T-helper 1 cell treated with Interleukin-12 subunit alpha and Interleukin-12 subunit beta and Interleukin-4 antibody, amounts not matched to agents 30 ng/mL and 1 ng/mL, for 36 hours (primary cell): ENCODE results near the gene TBC1D16. TPM values are rescaled to one million over a fixed set of nuclear protein-coding genes. Genes with fewer than 3 reads are reported as not detected.

ENCODE experiments used
- intact Hi-C: fragments of 100-400 bp; cut with micrococcal nuclease; formaldehyde crosslinking; loops from one replicate; pipeline ENCODE4 v1.15.1; 2024
- total RNA-seq: library from RNA; stranded (reverse); gene quantifications from 2 replicates; pipeline ENCODE4 v1.2.3, GENCODE V29; 2022

TBC1D16 gene
- total RNA-seq, 1 donor from 2014 or later = 0.88 TPM

- intact Hi-C loops = no loop called here
These were observed 104.5 kb downstream of the TBC1D16 start for GRCh38 chr17:79930877-79931816.

DNA sequence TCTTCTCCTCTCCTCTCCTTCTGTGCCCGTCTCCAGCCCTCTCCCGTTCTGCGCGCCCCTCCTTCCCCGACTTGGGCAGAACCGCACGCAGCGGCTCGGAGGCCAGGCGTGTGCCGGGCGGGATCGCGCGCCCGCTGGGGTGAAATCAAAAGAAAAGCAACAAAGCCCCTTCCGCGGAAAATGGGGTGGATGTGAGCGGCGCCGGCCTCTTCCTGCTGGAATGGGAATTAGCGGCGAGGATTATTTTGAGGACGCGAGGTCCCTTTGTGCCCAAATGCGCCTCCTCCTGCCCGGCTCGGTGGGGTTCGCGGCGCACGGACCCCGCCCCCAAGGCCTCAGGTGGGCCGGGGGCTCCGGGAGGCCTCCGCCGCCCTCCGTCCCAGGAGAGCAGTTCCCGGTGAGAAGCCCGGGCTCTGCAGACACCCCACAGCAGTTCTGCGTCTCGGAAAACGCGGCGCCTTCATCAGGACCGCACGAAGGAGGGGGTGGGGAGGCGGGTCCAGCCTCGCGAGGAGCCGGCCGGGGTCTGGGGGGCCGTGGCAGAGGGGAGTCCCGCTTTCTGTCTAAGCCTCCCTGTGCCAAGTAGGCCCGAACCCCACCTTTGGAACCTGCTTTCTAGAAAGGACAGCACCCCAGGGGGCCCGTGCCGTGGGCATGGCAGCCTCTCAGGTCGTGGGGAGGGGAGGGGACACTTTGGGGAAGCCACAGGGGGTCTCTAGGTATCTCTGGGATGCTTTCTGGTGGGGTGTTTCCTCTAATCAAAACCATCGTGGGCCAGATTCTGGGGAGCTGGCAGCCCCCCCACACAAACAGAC, 105.4 kb downstream of the TBC1D16 start:
- intact Hi-C loops = no loop called here

- intact Hi-C loops = no loop called here
These were observed 106.2 kb downstream of the TBC1D16 start for GRCh38 chr17:79929257-79930061.

DNA sequence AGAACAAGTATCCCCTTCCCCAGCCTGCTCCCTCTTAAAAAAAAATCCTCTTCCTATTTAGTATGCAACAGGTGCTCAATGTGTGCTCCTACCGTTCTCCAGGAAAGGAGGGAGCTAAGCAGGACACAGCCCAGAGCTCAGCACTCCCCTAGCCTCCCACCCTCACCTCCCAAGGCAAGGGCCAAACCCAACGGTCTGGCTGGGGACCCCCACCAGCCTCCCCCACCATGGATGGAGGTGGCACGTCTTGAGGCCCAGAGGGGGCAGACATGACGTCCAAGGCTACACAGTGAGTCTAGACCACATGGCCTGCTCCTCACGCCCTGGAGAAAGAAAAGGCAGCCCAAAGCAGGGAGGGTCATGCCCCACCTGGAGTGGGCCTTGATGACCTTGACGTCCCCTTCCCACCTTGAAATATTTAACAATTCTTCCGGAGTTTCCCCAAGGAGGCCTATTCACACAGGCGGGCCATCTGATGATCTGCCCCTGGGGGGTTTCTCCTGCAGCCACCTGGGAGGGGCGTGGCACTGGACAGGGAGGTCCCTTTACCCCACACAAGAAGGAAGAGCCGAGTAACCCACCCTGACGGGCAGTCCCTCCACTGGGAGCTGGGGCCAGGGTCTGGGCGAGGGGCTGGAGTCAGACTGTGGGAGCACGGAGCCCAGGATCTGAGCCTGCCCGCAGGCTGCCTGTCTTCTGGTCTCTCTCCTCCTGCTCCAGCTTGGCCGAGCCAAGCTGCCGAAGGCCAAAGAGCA, 107.0 kb downstream of the TBC1D16 start:
- intact Hi-C loops = no loop called here

- intact Hi-C loops = no loop called here
These were observed 107.8 kb downstream of the TBC1D16 start for GRCh38 chr17:79927688-79928501.

GRCh38 chr17:79927136-79927661, 108.5 kb downstream of the TBC1D16 start:
- intact Hi-C loops = no loop called here

GRCh38 chr17:79926605-79927135, 109.0 kb downstream of the TBC1D16 start:
- intact Hi-C loops = no loop called here

GRCh38 chr17:79926142-79926604, 109.5 kb downstream of the TBC1D16 start:
- intact Hi-C loops = no loop called here

- intact Hi-C loops = no loop called here
These were observed 110.3 kb downstream of the TBC1D16 start for GRCh38 chr17:79925242-79925957.

GRCh38 chr17:79924639-79924976, 111.1 kb downstream of the TBC1D16 start:
- intact Hi-C loops = loop anchor here (5.0 kb wide), 1 partner anchor 72 kb away; no protein-coding TSS in a partner anchor

DNA sequence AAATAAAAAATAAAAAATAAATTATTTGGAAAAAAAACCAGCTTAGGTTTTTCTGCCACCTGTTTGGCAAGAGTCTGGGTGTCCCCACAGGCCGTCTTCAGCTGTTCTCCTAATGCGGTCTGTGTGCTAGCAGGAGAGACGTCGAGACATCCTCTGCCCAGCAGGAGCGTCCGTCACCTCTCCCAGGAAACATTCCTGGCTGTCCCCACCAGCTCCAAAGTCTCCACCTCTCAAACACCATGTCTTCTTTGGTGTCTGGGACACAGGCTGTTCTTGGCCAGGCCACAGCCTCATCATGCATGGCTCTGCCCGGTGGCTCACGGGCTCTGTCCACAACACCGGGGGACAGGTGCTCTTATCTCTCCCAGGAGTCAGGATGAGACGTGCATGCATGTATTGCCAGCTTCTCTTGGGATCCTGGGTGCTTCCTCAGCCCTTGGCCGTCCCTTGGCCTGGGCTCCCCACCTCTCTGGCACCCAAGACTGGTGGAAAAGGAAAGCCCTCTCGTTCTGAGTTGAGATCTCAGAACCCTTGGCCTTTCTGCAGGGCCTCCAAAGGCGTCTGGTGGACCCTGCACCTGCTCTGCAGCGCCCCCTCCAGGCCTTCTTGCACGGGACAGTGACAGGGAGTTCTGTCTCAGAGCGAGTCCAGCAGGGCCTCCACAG, 111.6 kb downstream of the TBC1D16 start:
- intact Hi-C loops = loop anchor here (5.0 kb wide), 1 partner anchor 72 kb away; no protein-coding TSS in a partner anchor

DNA sequence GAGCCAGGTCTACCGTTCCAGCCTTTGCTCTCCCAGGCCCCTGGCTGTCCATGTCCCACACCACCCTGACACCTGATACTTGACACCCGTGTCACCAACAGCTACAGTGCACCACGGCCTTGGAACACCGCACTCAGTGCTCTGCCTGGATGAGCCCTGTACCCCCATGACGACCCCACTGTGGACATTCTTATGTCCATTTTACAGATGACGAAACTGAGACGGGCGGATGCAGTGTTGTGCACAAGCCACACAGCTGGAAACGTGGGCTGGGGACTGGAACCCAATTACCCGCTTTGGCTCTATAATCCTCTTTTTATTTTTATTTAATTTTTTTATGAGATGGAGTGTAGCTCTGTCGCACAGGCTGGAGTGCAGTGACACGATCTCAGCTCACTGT, 112.9 kb downstream of the TBC1D16 start:
- intact Hi-C loops = loop anchor here (5.0 kb wide), 1 partner anchor 70 kb away; no protein-coding TSS in a partner anchor

GRCh38 chr17:79922116-79922601, 113.5 kb downstream of the TBC1D16 start:
- intact Hi-C loops = loop anchor here (5.0 kb wide), 1 partner anchor 70 kb away; no protein-coding TSS in a partner anchor

GRCh38 chr17:79921411-79922115, 114.1 kb downstream of the TBC1D16 start:
- intact Hi-C loops = loop anchor here (5.0 kb wide), 1 partner anchor 69 kb away; no protein-coding TSS in a partner anchor

- intact Hi-C loops = loop anchor here (5.0 kb wide), 1 partner anchor 69 kb away; no protein-coding TSS in a partner anchor
These were observed 114.8 kb downstream of the TBC1D16 start for GRCh38 chr17:79920751-79921410.
